GM12864 (cell line): ENCODE data around the gene GPN2.
"Not testable (repeated sequence)": the region's sequence is repeated elsewhere in the genome, so short reads cannot be mapped to it uniquely, and the experiment has no call there.

ENCODE experiments used
- DNase-seq: peaks from one replicate; pipeline ENCODE4 v3.0.0-alpha.2; 2011; ENCODE audit warnings: low read depth
- H3K4me3 ChIP-seq: 2 replicates; pipeline ENCODE4 v1.5.1; 2011; ENCODE audit warnings: mild to moderate bottlenecking, low read depth, low read length, control low read depth
- CTCF ChIP-seq: IDR thresholded peaks from 2 replicates; pipeline ENCODE4 v1.5.1; 2011; ENCODE audit warnings: low read depth, mild to moderate bottlenecking, moderate library complexity, low read length, control low read depth, inconsistent platforms; ENCODE audit errors: missing control alignments

The GPN2 gene

GRCh38 chr1:26844424-26845196 lies 45.5 kb downstream of the GPN2 start:
- DNase-seq: no peak
- TF ChIP-seq CTCF: no peak
- no peak overlapping the region for H3K4me3 ChIP-seq

GRCh38 chr1:26839779-26840178 lies 50.3 kb downstream of the GPN2 start:
- no peak for DNase-seq
- TF ChIP-seq CTCF: no peak
- H3K4me3 ChIP-seq: no peak overlapping the region

- no peak for TF ChIP-seq CTCF
- no peak overlapping the region for H3K4me3 ChIP-seq
- no peak for DNase-seq
These were observed 50.8 kb downstream of the GPN2 start for GRCh38 chr1:26839339-26839722.

- H3K4me3 ChIP-seq: no peak overlapping the region
- TF ChIP-seq CTCF: no peak
- peak; percentile 68 for DNase-seq
These were observed 51.4 kb downstream of the GPN2 start for GRCh38 chr1:26838474-26839338.

- H3K4me3 ChIP-seq, DNase-seq: not testable (repeated sequence)
These were observed 52.4 kb downstream of the GPN2 start for GRCh38 chr1:26837665-26838064.

- peak; percentile 52 for TF ChIP-seq CTCF
- DNase-seq: peak; percentile 92
- peak overlapping the region; percentile 5 for H3K4me3 ChIP-seq
These were observed 56.4 kb downstream of the GPN2 start for GRCh38 chr1:26833432-26834405.
